ENCODE results near the gene ARHGAP29.

Gene ARHGAP29

DNA sequence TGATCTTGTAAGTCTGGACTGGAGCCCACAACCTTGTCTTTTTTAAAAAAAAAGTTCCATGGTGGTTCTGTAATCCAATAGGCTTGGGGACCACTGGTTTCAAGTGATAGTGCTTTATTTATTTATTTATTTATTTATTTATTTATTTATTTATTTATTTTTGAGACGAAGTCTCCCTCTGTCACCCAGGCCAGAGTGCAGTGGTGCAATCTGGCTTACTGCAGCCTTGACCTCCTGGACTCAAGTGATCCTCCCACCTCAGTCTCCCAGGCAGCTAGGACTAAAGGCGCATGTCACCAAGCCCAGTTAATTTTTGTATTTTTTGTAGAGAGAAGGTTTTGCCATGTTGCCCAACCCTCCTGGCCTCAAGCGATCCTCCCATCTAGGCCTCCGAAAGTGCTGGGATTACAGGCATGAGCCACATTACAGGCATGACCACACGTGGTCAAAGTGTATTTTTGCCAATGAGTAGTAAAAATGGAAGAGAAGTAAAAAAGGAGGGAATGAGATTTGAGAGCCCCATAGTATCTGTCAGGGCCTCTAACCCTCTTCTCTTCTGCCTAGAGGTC, 44.8 kb upstream of the ARHGAP29 start:
- Histone ChIP-seq H3K4me1 (ENCODE audit: insufficient read depth, insufficient read length) (no peaks in the 10 kb centered on the region), H3K9ac (ENCODE audit: insufficient read length, low read depth) (no peak overlapping the region), H3K9me3 (ENCODE audit: insufficient read depth, low read length) (no peaks in the 10 kb centered on the region), H3K4me3 (ENCODE audit: insufficient read length, low read depth) (no peak overlapping the region), H3K36me3 (ENCODE audit: insufficient read depth, insufficient read length, low read length) (no peaks in the 10 kb centered on the region), H3K27me3 (ENCODE audit: insufficient read depth, insufficient read length) (no peaks in the 10 kb centered on the region)
- TF ChIP-seq YY1 (IDR thresholded peaks at IDR 0.05; ENCODE audit: insufficient read depth, insufficient read length) (no peak), SUZ12 (IDR thresholded peaks at IDR 0.05; ENCODE audit: extremely low read depth, insufficient read depth, insufficient read length) (no peak), ZNF274 (IDR thresholded peaks at IDR 0.05; ENCODE audit: low read depth, low read length) (no peak)
- DNase-seq (ENCODE audit: low read depth, low spot score), result no peak

DNA sequence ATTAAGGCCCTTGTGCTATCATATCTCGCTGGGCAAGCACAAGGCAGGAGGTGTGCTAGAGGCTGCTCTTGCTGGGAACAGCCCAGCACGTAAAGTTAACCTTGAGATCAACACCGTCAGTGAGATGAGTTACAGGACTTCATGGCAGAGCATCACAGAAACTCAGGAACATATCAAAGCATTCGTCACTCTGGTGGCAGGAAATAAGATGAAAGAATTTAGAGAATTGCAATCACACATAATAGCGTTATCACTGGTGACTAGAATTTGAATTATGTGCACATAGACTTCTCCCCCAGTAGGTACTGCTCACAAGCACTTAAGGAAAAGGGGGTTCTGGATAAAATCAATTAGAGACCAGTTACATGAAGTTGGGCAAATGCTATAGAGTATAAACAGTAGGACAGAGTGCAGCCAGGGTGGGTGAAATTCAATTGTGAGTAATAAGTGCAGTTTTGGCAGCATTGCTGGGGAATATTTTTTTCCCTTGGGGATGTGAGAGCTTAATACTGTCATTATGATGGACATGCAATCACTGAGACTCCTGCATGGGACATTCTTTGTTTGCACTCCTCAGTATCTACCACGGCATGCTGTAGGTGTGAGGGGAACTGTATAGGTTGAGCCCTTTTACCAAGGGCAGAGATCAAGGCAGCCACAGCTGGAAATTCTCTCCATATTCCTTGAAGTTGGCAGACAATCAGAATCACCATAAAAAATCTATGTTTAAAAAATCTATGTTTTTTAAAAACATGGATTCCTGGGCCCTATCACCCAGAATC, 44.2 kb upstream of the ARHGAP29 start:
- no peak for TF ChIP-seq ZNF274 (IDR thresholded peaks at IDR 0.05; ENCODE audit: low read depth, low read length)
- no peak for TF ChIP-seq SUZ12 (IDR thresholded peaks at IDR 0.05; ENCODE audit: extremely low read depth, insufficient read depth, insufficient read length)
- TF ChIP-seq YY1 (IDR thresholded peaks at IDR 0.05; ENCODE audit: insufficient read depth, insufficient read length), result no peak
- Histone ChIP-seq H3K9ac (ENCODE audit: insufficient read length, low read depth) (no peak overlapping the region), H3K27me3 (ENCODE audit: insufficient read depth, insufficient read length) (no peaks in the 10 kb centered on the region), H3K9me3 (ENCODE audit: insufficient read depth, low read length) (no peaks in the 10 kb centered on the region), H3K4me1 (ENCODE audit: insufficient read depth, insufficient read length) (no peaks in the 10 kb centered on the region), H3K4me3 (ENCODE audit: insufficient read length, low read depth) (no peak overlapping the region), H3K36me3 (ENCODE audit: insufficient read depth, insufficient read length, low read length) (no peaks in the 10 kb centered on the region)
- DNase-seq (ENCODE audit: low read depth, low spot score), result no peak

DNA sequence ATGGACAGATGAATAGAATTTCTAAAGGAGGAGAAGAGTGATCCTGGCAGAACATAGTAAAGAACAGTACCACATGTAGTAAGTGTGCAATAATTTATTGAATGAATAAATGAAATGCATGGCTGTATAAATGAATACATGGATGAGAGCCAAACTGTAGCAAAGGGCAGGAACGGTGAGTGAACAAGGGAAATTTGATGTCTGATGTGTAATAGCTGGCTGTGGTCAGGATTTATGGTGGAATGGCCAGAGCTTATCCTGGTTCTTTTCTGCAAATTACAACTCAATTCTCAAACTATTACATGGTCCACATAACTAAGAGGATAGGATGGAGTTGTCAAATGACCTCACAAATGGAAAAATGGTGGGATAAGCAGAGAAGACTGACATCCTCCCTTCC, 43.2 kb upstream of the ARHGAP29 start:
- Histone ChIP-seq H3K36me3 (ENCODE audit: insufficient read depth, insufficient read length, low read length) (no peaks in the 10 kb centered on the region), H3K4me1 (ENCODE audit: insufficient read depth, insufficient read length) (no peaks in the 10 kb centered on the region), H3K9ac (ENCODE audit: insufficient read length, low read depth) (no peak overlapping the region), H3K9me3 (ENCODE audit: insufficient read depth, low read length) (no peaks in the 10 kb centered on the region), H3K4me3 (ENCODE audit: insufficient read length, low read depth) (no peak overlapping the region), H3K27me3 (ENCODE audit: insufficient read depth, insufficient read length) (no peaks in the 10 kb centered on the region)
- DNase-seq (ENCODE audit: low read depth, low spot score), result no peak
- TF ChIP-seq YY1 (IDR thresholded peaks at IDR 0.05; ENCODE audit: insufficient read depth, insufficient read length) (no peak), SUZ12 (IDR thresholded peaks at IDR 0.05; ENCODE audit: extremely low read depth, insufficient read depth, insufficient read length) (no peak), ZNF274 (IDR thresholded peaks at IDR 0.05; ENCODE audit: low read depth, low read length) (no peak)

DNA sequence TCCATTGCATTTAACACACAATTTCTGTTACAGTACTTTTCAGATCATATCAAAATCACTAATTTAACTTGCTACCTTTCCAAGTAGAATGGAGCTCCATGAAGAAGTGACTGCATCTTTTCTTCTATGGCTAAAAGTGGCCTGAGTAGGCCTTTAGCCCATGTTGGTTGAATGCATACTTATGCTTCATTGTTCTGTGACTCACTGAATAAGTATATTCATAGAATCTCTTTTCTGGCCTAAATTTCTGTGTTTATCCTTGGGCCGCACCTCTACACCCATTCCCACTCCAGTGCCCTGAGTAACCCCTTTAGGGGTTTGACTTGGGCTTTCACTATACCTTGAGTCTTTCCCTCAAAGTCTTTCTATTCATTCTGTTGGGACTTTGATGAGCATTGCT, 42.1 kb upstream of the ARHGAP29 start:
- no peaks in the 10 kb centered on the region for H3K27me3 ChIP-seq (ENCODE audit: insufficient read depth, insufficient read length)
- DNase-seq (ENCODE audit: low read depth, low spot score), result no peak
- no peak overlapping the region for H3K9ac ChIP-seq (ENCODE audit: insufficient read length, low read depth)
- no peaks in the 10 kb centered on the region for H3K36me3 ChIP-seq (ENCODE audit: insufficient read depth, insufficient read length, low read length)
- no peaks in the 10 kb centered on the region for H3K4me1 ChIP-seq (ENCODE audit: insufficient read depth, insufficient read length)
- H3K4me3 ChIP-seq (ENCODE audit: insufficient read length, low read depth), result no peak overlapping the region
- TF ChIP-seq ZNF274 (IDR thresholded peaks at IDR 0.05; ENCODE audit: low read depth, low read length) (no peak), SUZ12 (IDR thresholded peaks at IDR 0.05; ENCODE audit: extremely low read depth, insufficient read depth, insufficient read length) (no peak), YY1 (IDR thresholded peaks at IDR 0.05; ENCODE audit: insufficient read depth, insufficient read length) (no peak)
- H3K9me3 ChIP-seq (ENCODE audit: insufficient read depth, low read length), result no peaks in the 10 kb centered on the region

DNA sequence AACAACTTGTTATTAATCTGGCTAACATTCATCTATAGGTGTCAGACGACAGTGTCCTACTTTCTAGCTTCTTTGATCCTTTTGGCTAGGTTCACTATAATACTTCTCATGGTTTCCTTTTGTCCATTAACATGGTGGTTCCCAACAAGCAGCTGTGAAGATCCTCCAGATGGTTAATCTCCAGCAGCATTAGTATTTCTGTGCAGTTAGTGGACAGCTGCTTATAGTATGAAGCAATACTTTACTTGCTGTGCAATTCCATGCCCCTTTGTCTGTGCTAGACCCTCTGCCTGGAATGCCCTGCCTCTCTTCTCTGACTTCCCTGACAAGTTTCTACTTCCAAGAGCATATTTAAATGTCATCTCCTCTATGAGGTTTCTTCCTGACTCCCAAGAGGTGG, 41.7 kb upstream of the ARHGAP29 start:
- Histone ChIP-seq H3K9me3 (ENCODE audit: insufficient read depth, low read length) (no peaks in the 10 kb centered on the region), H3K36me3 (ENCODE audit: insufficient read depth, insufficient read length, low read length) (no peaks in the 10 kb centered on the region), H3K27me3 (ENCODE audit: insufficient read depth, insufficient read length) (no peaks in the 10 kb centered on the region), H3K9ac (ENCODE audit: insufficient read length, low read depth) (no peak overlapping the region), H3K4me3 (ENCODE audit: insufficient read length, low read depth) (no peak overlapping the region), H3K4me1 (ENCODE audit: insufficient read depth, insufficient read length) (no peaks in the 10 kb centered on the region)
- DNase-seq (ENCODE audit: low read depth, low spot score), result no peak
- TF ChIP-seq YY1 (IDR thresholded peaks at IDR 0.05; ENCODE audit: insufficient read depth, insufficient read length) (no peak), ZNF274 (IDR thresholded peaks at IDR 0.05; ENCODE audit: low read depth, low read length) (no peak), SUZ12 (IDR thresholded peaks at IDR 0.05; ENCODE audit: extremely low read depth, insufficient read depth, insufficient read length) (no peak)

DNA sequence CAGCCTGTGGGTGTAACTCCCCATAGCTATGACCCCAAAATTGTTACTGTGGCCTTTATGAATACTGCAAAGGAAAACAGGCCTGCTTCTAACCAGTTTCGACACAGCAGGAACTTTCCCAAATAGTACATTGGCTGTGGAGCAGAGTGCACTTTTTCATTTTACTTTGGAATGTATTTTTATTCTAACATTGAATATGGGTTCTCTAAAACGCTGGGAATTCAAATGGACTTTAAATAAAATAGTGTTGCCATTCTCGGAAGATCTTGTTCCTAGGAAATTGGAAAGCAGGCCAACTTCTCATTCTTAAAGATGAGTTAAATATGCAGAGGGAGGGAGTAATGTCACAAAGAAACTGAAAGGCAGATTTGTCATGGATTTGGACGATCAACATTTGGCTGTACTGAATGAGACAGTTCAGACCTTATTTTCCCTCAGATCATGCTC, 39.6 kb upstream of the ARHGAP29 start:
- Histone ChIP-seq H3K27me3 (ENCODE audit: insufficient read depth, insufficient read length) (no peaks in the 10 kb centered on the region), H3K4me1 (ENCODE audit: insufficient read depth, insufficient read length) (no peaks in the 10 kb centered on the region), H3K9ac (ENCODE audit: insufficient read length, low read depth) (no peak overlapping the region), H3K9me3 (ENCODE audit: insufficient read depth, low read length) (no peaks in the 10 kb centered on the region), H3K36me3 (ENCODE audit: insufficient read depth, insufficient read length, low read length) (no peaks in the 10 kb centered on the region), H3K4me3 (ENCODE audit: insufficient read length, low read depth) (no peak overlapping the region)
- TF ChIP-seq YY1 (IDR thresholded peaks at IDR 0.05; ENCODE audit: insufficient read depth, insufficient read length) (no peak), ZNF274 (IDR thresholded peaks at IDR 0.05; ENCODE audit: low read depth, low read length) (no peak), SUZ12 (IDR thresholded peaks at IDR 0.05; ENCODE audit: extremely low read depth, insufficient read depth, insufficient read length) (no peak)
- no peak for DNase-seq (ENCODE audit: low read depth, low spot score)

DNA sequence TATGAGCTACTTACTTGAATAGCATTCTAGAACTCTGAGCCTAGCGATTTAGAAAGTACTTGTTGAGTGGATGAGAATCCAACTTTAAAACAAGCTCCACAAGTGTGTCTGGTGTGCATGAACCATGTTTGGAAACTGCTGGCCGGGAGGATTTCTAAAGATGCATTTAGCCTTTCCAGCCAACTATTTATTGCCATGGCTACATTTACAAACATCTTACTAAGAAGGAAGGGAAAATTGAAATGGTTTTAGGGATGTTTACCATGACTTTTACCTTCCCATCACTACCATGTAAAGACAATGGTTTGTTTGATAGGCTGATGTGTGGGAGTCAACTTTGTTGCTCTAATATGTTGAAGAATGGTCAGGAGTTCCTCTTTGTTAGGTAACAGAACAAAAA, 37.7 kb upstream of the ARHGAP29 start:
- H3K36me3 ChIP-seq (ENCODE audit: insufficient read depth, insufficient read length, low read length), result no peaks in the 10 kb centered on the region
- no peaks in the 10 kb centered on the region for H3K9me3 ChIP-seq (ENCODE audit: insufficient read depth, low read length)
- no peak overlapping the region for H3K9ac ChIP-seq (ENCODE audit: insufficient read length, low read depth)
- H3K4me1 ChIP-seq (ENCODE audit: insufficient read depth, insufficient read length), result no peaks in the 10 kb centered on the region
- no peaks in the 10 kb centered on the region for H3K27me3 ChIP-seq (ENCODE audit: insufficient read depth, insufficient read length)
- TF ChIP-seq ZNF274 (IDR thresholded peaks at IDR 0.05; ENCODE audit: low read depth, low read length) (no peak), YY1 (IDR thresholded peaks at IDR 0.05; ENCODE audit: insufficient read depth, insufficient read length) (no peak), SUZ12 (IDR thresholded peaks at IDR 0.05; ENCODE audit: extremely low read depth, insufficient read depth, insufficient read length) (no peak)
- H3K4me3 ChIP-seq (ENCODE audit: insufficient read length, low read depth), result no peak overlapping the region
- no peak for DNase-seq (ENCODE audit: low read depth, low spot score)

Measured in NT2/D1 (cell line).